Measurements from ENCODE around the gene DUSP7.

Gene DUSP7

GRCh38 chr3:52024765-52025452 is 31.5 kb downstream of the DUSP7 start:
- DNase-seq: no peak

GRCh38 chr3:52023860-52024764 is 32.3 kb downstream of the DUSP7 start:
- no peak for DNase-seq

GRCh38 chr3:52023101-52023770 is 33.1 kb downstream of the DUSP7 start:
- no peak for DNase-seq

DNA sequence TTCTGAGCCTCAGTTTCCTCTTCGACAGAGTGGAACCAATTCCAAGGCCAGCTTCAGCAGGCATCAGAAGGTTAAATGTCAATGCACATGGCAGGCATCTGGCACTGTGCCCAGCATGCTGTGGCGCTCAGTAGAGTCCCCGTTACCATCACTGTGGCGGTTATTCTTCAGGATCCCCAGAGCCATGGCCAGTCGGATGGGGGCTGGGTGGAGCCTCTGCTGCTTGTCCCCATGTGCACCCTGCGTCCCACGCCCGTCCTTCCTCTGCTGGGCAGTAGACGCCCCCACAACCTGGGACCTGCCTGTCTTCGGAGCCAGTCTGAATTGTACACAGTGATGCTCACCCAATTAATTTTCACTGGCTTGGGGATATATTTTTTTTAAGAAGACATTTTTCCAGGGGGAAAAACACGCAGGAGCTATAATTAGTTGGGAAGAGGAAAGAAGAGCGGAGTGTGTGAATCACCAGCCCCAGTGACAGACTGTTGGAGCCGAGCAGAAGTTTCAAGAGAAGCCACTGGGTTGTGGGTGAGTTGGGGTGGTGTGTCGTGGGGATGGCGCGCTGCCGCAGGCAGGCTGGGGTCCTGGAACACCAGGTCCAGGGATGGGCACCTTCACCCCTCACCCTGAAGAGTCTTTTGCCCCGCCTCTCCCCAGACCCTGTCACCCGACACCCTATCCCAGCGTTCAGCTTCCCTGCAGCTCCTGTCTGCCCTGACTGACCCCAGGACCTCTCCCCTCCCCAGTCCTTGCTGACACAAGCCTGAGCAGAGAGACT is 33.9 kb downstream of the DUSP7 start:
- DNase-seq: no peak

DNA sequence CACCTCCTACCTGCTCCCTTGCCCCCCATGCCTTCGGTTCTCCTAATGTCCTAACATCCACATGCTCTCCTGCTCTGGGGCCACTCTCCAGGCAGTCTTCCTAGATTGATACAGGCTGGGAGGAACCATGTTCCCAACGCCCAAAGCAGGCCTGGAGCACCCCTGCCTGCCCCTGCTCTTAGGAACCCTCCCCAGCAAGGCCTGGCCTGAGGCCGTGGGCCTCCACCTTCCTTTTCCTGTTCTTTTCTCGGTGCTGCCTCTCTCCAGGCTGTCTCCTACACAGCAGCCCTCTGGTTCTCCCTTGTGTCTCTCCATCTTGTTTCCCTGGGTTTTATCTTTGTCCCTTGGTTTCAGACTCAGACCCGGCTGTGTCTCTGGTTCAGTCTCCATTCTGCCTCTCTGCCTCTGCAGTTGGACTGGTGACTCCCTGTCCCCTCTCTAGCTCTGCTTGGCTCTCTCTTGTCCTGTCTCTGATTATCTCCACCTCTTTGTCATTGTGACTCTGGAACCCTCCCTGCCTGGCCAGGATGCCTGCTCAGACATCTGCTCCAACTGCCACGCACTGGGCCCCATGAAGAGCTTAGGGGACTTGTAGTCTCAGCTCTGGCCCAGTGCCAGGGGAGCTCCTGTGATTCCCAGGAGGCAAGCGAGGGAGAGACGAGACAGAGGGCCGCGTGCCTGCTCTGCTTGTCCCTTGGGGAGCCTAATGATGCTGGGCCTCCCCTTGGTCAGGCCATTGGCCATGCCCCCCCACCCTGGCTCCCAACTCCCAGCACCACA is 34.7 kb downstream of the DUSP7 start:
- no peak for DNase-seq

- no peak for DNase-seq
Measured at GRCh38 chr3:52020796-52021195, 35.6 kb downstream of the DUSP7 start.

DNA sequence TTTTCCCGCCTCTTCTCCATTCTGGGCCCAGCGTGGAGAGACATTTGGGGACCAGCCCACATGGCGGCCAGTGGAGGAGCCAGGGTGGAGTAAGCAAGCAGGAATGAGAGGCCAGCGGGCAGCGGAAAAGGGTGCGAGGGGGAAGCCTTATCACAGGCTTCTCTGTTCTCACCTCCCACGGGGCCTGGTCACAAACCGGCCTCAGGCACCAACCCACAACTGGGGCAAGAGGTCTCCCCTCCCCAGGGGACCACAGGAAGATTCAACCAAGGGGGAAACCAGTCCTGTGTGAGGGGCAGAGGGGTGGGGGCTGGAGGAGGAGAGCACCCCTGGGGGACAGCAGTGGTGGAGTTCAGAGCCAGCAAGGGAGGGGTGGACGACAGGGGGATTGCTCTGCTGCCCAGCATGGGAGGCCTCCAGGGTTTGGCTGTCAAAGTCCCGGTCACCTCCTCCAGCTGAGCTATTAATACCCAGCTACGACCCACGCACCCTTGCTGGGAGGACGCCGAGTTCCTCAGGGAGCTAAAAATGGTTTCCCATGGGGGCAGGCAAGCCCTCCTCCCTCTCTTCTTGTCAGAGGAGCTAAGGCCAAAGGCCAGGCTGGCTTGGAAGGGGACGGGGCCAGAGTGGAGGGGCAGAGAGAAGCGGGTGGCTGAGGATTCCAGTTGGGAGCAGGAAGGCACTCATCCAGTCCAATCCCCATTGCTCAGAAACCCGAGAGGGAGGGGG is 36.9 kb downstream of the DUSP7 start:
- no peak for DNase-seq

GRCh38 chr3:52018319-52019000 is 37.9 kb downstream of the DUSP7 start:
- no peak for DNase-seq

GRCh38 chr3:52017586-52017985 is 38.8 kb downstream of the DUSP7 start:
- no peak for DNase-seq

- no peak for DNase-seq
Measured at GRCh38 chr3:52015438-52016228, 40.7 kb downstream of the DUSP7 start.

DNA sequence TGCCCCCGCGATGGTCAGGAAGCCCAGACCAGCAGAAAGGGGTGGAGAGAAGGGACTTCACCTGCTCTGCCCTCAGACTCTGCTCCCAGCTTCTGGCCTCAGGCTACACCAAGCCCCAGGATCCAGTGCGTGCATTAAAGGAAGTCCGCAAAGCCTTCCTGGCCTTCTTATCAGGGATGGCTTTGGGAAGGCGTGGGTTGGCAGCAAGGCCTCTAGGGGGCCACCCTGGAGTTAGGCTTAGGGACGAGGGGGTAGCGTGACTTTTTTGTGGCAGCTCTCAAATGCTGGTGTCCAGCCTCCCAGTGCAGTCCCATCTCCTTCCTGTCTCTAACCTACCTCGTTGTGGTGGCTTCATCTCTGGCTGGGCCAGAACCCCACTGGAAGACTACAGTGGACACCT is 41.8 kb downstream of the DUSP7 start:
- no peak for DNase-seq

- no peak for DNase-seq
Measured at GRCh38 chr3:52013802-52014598, 42.4 kb downstream of the DUSP7 start.

DNA sequence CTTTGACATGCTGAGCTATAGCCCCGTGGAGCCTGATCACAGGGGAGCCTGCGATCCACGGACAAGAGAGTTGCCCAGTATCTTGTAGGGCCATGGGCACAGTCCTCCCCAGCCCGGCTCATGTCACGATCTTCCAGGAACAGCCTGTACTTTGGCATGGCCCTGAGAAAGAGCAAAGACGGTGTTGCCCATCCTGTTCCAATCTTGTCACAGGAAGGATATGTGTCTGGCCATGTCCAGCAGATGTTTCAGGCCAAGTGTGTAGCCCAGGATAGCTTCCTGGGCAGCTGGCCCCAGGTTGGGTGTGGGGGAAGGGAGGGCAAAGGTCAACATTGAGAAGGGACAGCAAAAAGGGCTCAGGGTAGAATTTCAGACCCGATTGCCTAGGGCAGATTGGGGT is 43.7 kb downstream of the DUSP7 start:
- no peak for DNase-seq

- no peak for DNase-seq
Measured at GRCh38 chr3:52010431-52010830, 45.9 kb downstream of the DUSP7 start.

DNA sequence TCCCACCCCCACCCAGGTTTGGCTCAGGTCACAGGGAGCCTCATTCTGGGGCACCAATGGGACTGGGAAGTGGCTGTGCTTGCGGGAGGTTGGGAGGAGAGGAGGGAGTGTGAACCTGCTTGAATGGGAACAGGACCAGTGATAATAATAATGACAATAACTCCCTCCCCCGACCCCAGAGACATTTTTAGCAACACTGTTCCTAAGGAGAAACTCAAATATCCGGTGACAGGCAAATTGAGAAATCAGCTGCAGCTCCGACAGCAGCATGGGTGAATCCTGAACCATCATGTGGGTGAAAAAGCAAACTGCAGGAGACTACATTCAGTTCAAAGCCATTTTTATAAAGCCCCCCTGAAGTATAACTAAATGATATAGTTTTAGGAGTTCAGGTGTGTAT is 49.1 kb downstream of the DUSP7 start:
- DNase-seq: no peak

DNA sequence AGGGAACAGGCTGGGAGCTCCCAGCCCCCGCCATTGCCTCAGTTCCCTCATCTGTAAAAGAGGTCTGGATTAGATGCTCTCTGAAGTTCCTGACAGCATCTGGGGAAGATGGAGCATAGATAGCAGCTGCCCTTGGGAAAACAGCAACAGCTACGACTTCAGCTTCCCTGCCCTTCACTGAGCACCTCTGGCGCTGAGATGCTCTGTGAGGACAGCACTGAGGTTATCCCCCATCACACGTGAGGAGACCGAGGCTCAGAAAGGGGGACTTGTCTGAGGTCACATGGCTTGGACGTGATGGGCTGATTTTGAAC is 49.6 kb downstream of the DUSP7 start:
- DNase-seq: no peak

- no peak for DNase-seq
Measured at GRCh38 chr3:52006017-52006819, 50.2 kb downstream of the DUSP7 start.

- no peak for DNase-seq
Measured at GRCh38 chr3:52005571-52005986, 50.8 kb downstream of the DUSP7 start.

Measured in CD4-positive, alpha-beta T cell treated with Interleukin-15 for 1 hour (primary cell).